Neuron (in vitro differentiated cells): Measurements from ENCODE around the gene GOLPH3L.
"Not testable (repeated sequence)": the region's sequence is repeated elsewhere in the genome, so short reads cannot be mapped to it uniquely, and the experiment has no call there.

Source experiments
- H2AFZ ChIP-seq: one replicate; pipeline ENCODE4 v1.6.1; 2013; ENCODE audit warnings: low read depth, mild to moderate bottlenecking, inconsistent platforms, low read length, moderate library complexity
- H3K27me3 ChIP-seq: one replicate; pipeline ENCODE4 v1.6.1; 2013; ENCODE audit warnings: low read length; ENCODE audit not compliant: insufficient read depth
- H3K36me3 ChIP-seq: one replicate; pipeline ENCODE4 v1.6.1; 2013; ENCODE audit warnings: low read length; ENCODE audit not compliant: insufficient read depth
- H3K4me1 ChIP-seq: one replicate; pipeline ENCODE4 v1.6.1; 2013; ENCODE audit warnings: low read length; ENCODE audit not compliant: insufficient read depth
- H3K4me3 ChIP-seq: 2 replicates; pipeline ENCODE4 v1.5.1; 2013; ENCODE audit warnings: mild to moderate bottlenecking, low read length, moderate library complexity
- H3K9me3 ChIP-seq: one replicate; pipeline ENCODE4 v1.6.1; 2013; ENCODE audit warnings: low read length

GOLPH3L gene

GRCh38 chr1:150601540-150601939, 95.4 kb downstream of the GOLPH3L start:
- no peaks in the 10 kb centered on the region for H3K9me3 ChIP-seq
- no peaks in the 10 kb centered on the region for H3K27me3 ChIP-seq
- peaks cover 10% of the 10 kb centered on the region for H3K4me1 ChIP-seq
- H3K36me3 ChIP-seq, result no peaks in the 10 kb centered on the region
- no peak overlapping the region for H3K4me3 ChIP-seq
- H2AFZ ChIP-seq, result no peak overlapping the region

DNA sequence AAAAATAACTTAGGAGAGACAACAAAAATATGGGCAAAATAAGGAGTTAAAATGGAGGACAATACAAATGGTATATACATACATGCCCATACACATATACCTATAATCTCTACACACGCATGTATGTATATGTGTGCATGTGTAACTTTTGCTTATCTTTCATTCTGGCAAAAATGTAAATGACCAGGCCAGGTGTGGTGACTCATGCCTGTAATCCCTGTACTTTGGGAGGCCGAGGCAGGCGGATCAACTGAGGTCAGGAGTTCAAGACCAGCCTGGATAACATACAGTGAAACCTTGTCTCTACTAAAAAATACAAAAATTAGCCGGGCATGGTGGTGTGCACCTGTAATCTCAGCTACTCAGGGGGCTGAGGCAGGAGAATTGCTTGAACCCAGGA, 98.6 kb downstream of the GOLPH3L start:
- not testable (repeated sequence) for H3K4me3 ChIP-seq, H3K9me3 ChIP-seq, H3K27me3 ChIP-seq, H3K36me3 ChIP-seq, H3K4me1 ChIP-seq, H2AFZ ChIP-seq

GRCh38 chr1:150596976-150597375, 100.0 kb downstream of the GOLPH3L start:
- no peak overlapping the region for H3K4me3 ChIP-seq
- no peak overlapping the region for H2AFZ ChIP-seq
- H3K9me3 ChIP-seq, result no peaks in the 10 kb centered on the region
- no peaks in the 10 kb centered on the region for H3K27me3 ChIP-seq
- H3K36me3 ChIP-seq, result no peaks in the 10 kb centered on the region
- no peaks in the 10 kb centered on the region for H3K4me1 ChIP-seq
